KOPT-K1 (cell line): ENCODE measurements around the gene KRT3.

Experiments used
- H3K27ac ChIP-seq: fragments of 200-600 bp; sonication (generic); 2 replicates; pipeline ENCODE4 v1.5.1; 2016; ENCODE audit warnings: antibody characterized with exemption, mild to moderate bottlenecking, low read depth, low read length; ENCODE audit not compliant: poor library complexity, severe bottlenecking
- H3K36me3 ChIP-seq: fragments of 200-600 bp; sonication (generic); 2 replicates; pipeline ENCODE4 v1.5.1; 2017; ENCODE audit warnings: antibody characterized with exemption, mild to moderate bottlenecking, low read length, moderate library complexity; ENCODE audit not compliant: insufficient read depth
- H3K9me3 ChIP-seq: fragments of 200-600 bp; sonication (generic); 2 replicates; pipeline ENCODE4 v1.5.1; 2017; ENCODE audit warnings: antibody characterized with exemption, low read length, mild to moderate bottlenecking; ENCODE audit not compliant: insufficient read depth, poor library complexity, severe bottlenecking

KRT3 gene

DNA sequence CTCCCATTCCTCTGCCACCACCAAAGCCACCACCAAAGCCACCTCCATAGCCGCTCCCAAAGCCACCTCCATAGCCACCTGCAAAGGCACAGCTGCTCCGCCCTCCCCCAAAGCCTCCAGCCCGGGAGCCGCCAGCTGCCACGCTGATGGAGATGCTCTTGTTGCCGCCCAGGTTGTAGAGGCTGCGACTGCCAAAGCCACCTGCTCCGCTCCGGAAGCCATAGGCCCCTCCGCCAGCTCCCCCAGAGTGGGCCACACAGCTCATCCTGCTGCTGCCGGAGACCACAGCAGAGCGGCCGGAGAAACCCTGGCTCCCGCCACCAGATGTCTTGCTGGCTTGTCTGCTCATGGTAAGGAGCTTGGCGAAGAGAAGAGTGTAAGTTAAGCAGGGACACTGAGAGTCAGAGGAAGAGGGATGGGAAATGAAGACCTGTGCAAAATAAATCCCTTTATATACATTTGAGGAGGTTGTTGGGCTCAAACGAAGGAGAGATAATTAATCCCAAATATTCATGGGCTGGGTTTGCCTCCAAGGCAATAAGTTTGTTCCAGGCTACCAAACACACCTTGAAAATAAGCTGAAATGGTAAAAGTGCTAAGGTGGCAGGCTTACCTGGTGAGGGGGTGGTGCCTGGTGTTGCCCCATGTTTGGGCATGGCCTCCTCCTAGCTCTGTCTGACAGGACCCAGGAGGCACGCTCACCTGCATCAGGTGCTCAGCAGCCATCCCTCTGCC, at the start of gene KRT3:
TSS of gene KRT3 (minus strand) at position 424 of the 735 bp plus-strand sequence. CDS start at position 349, 75 bp downstream.
- H3K9me3 ChIP-seq: no peaks in the 10 kb centered on the region
- no peak within 1 kb of the TSS for H3K27ac ChIP-seq
- H3K36me3 ChIP-seq: no peaks in the 10 kb centered on the region

DNA sequence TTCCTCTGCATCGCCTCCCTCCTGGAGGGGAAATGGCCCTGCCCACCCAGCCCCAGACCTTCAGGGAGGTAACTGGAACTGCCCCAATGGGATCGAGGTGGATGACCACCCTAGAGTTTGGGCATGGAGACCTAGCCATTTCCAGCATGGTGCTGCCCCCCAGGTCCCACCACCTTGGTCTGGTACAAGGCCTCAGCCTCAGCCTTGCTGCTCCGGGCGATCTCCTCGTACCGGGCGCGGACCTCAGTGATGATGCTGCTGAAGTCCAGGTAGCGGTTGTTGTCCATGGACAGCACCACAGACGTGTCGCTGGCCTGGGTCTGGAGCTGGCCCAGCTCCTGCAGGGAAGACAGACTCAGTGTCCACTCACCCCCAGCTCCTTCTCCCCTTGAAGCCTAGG, 48.5 kb upstream of the KRT3 start:
- H3K27ac ChIP-seq: no peak overlapping the region
- no peaks in the 10 kb centered on the region for H3K36me3 ChIP-seq
- no peaks in the 10 kb centered on the region for H3K9me3 ChIP-seq

DNA sequence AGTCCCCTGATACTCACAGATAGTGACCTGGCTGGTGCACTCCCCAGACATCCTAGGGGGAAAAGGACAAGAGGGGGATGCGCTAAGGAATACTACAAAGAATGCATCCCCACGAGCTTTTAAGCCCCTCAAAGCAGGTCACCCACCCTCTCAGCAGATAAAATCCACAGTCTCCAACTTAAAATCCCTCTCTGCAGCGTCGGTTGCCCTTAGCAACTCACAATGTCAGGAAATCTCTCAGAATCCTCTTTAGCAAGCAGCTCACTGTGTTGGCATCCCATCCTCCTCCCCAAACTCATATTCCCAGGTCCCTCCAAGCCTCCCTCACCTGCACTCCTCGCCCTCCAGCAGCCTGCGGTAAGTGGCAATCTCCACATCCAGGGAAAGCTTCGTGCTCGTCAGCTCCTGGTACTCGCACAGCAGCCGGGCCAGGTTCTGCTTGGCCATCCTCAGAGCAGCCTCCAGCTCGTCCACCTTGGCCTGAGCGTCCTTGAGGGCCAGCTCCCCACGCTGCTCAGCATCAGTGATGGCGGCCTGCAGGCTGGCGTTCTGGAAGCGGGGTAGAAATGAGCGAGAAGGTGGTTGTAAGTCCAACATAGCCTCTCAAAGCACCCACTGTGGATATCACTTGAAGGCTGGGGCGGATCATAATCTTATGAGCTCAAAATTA, 43.7 kb upstream of the KRT3 start:
- no peaks in the 10 kb centered on the region for H3K36me3 ChIP-seq
- H3K9me3 ChIP-seq: no peaks in the 10 kb centered on the region
- no peak overlapping the region for H3K27ac ChIP-seq

DNA sequence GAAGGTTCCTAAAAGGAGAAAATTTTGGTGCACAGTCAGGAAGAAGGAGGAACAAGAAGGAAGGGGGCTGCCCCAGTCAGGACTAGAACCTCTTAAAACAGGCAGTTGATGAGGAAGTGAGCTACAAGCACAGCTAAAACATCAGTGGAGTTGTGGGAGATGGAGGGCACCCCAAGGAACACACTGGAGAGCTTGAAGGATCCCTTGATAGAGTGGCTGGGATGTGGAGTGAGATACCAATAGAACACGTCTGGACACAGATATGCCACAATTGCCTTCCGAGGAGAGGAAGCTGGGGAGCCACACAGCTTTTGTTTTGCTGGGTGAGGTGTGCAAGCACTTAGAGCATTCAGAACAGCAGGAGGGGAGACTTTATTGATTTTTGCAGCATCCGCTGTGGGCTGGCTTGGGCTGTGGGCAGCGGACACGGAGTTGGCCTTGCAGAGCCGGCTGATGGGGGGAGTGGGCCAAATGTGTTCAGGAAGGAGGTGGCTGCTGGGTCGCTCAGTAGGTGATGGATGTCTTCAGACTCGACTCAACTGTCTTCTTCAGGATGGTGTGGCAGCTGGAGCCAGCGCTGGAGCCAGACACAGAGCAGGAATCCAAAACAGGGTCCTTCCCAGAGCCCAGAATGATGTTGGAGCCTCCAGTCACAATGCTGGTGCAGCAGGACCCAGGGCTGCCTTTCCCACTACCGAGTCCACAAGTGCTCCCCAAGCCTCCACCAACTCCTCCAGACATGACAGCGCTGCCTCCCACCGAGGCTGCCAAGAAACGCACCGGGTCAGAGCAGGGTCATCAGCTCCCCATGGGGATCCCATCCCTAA, 42.9 kb upstream of the KRT3 start:
- no peak overlapping the region for H3K27ac ChIP-seq
- no peaks in the 10 kb centered on the region for H3K9me3 ChIP-seq
- H3K36me3 ChIP-seq: no peaks in the 10 kb centered on the region

DNA sequence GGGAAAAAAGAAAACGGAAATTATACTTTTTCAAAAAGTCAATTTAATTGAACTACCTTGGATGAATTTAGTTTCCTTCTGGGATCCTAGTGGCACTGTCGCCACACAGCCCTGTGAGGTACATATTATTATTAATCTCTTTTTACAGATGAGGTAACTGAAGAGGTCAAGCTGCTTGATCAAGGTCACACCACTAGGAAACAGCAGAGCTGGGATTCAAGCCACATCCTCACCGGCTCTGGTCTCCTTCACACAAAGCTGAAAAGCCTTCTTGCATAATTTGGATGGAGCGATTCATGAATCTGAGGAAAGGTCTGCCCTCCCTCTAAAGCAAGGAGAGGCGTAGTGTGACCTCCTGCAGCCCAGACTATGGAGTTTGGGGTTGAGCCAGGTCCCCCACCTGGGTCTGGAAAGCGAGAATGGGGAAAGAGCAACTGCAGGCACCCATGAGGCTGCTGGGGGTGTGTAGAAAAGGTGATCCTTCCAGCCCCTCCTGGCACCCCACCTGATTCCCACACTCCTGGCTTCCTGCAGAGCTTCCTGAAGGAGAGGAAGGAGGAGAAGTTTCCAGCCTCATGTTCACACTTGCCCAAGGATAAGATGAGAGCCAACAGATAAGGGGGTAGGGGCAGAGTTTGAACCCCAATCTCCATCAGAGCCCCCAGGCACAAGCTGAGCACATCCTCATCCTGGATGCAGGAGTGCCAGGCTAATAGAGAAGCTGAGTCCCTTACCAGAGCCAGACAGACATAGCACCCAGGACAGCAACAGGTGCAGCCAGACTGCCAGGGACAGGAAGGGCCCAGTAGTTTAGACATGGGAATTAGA, 42.1 kb upstream of the KRT3 start:
- Histone ChIP-seq H3K36me3 (no peaks in the 10 kb centered on the region), H3K9me3 (no peaks in the 10 kb centered on the region), H3K27ac (no peak overlapping the region)

DNA sequence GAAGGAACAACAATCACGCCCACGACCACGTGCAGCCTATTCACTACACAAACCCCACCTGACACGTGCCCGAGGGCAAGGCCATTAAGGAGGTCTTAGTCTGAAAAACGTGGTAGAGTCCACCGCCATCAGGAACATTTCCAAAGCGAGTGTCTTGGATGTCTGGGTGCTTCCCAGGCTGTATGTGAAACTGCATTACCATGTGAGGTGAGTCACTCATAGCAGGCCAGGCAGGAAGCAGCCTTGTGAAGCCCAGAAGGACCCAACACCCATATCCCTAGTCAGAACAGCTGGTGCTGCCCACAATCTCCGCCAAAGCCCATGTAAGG, 41.5 kb upstream of the KRT3 start:
- Histone ChIP-seq H3K9me3 (no peaks in the 10 kb centered on the region), H3K27ac (no peak overlapping the region), H3K36me3 (no peaks in the 10 kb centered on the region)

DNA sequence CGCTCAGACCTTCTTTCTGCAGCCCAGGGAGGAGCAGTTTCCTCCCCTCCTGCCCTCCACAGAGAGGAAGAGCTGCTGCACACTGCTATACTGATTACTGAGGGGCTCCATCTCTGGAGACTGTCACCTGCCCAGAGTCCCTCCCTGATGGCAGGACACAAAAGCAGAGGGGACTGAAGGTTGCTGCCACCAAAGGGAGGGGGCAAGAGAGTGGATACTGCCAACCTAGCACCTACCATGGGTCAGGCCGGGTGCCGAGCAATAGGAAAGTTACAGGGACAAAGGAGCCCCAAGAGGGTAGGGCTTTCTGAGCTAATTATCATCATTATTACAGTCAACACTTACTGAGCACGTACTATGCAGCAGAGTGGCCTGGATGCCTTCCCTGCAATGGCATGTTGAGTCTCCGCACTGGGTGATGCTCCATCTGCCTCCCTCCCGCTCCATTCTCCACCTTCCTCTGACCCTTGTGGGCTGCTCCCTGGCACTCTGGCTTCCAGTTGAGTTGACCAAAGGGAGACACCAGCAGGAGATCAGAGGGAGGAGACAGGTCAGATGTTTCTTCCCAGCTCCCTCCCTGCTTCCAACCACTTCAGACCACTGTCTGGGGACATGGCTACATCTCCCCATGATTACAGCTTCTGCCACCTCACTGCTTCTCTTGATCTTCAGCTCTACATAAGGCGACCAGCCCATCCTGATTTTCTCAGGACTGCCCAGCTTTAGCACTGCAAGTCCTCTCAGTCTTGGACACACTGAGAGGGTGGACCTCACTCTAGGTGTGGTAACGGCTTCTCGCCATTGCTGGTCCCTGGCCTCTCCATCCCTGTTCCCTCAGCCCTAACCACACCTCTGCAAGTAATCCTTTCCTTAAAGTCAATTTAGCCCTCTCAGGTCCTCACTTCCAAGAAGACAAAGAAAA, 40.8 kb upstream of the KRT3 start:
- Histone ChIP-seq H3K27ac (no peak overlapping the region), H3K36me3 (no peaks in the 10 kb centered on the region)

DNA sequence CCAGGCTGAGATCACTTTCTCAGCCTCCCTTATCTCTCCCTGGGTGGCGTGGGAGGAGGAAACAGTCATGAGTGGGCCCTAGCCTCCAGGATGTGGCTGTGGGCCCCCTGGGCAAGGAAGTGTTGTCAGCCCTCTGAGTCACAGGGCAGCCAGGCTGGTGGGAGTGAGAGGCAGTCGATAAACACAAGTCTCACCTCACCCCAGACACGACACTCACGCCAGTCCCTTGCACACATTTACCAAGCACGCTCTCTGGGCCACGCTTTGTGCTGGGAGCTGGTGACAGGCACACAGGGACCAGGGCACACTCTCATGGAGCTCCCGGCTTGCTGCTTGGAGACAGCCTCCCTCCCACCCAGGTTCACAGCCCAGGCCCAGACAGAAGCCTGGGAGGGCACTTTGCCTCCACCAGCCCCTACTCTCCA, 40.1 kb upstream of the KRT3 start:
- Histone ChIP-seq H3K9me3 (no peaks in the 10 kb centered on the region), H3K36me3 (no peaks in the 10 kb centered on the region), H3K27ac (no peak overlapping the region)

More for the DNA sequence above, 40.8 kb upstream of the KRT3 start:
- H3K9me3 ChIP-seq: no peaks in the 10 kb centered on the region

DNA sequence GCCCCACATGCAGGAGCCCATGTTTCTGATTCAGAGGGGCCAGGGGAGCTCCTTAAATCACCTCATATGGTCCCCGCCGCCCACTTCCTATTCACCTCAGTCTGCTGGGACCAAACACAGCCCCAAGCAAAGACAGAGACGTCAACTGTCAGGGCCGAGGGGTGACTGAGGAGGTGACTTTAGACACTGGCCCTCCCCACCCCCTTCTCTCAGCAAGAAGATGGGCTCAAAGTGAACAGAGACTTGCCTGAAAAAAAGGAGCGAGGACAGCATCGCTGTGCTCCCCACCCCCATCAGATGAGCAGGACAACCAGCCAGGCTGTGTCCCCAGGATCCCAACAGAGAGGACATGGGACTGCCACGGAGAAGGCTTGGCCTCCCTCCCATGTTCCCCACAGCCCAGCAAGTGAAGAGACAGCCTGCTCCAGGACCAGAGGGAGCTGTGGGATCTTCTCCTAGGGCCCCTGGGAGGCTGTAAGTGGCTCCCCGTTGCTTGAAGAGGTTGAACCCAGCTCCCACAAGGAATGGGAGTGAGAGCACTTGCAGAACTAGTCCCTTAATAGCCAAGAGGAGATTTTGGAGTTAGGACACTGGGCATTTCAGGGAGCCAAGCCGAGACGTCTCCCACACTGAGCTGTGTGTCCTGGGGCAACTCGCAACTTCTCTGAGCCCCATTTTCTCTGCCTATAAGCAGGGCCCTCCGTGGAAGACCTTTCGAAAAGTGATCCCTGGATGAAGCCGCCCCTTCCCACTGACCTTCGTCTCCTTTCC, 39.5 kb upstream of the KRT3 start:
- Histone ChIP-seq H3K36me3 (no peaks in the 10 kb centered on the region), H3K9me3 (no peaks in the 10 kb centered on the region), H3K27ac (no peak overlapping the region)

DNA sequence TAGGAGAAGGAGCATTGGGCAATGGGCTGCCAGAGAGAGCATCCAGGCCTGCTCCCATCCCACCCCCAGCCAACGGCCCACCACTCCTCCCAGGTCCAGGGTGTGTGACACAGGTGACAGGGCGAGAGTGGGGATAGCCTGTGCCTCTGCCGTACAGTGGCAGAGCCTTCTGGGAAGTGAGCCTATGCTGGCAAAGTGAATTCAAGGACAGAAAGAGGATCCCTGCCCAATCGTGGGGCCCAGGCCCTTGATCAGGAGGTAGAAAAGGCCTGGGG, 38.7 kb upstream of the KRT3 start:
- H3K36me3 ChIP-seq: no peaks in the 10 kb centered on the region
- no peak overlapping the region for H3K27ac ChIP-seq
- no peaks in the 10 kb centered on the region for H3K9me3 ChIP-seq

DNA sequence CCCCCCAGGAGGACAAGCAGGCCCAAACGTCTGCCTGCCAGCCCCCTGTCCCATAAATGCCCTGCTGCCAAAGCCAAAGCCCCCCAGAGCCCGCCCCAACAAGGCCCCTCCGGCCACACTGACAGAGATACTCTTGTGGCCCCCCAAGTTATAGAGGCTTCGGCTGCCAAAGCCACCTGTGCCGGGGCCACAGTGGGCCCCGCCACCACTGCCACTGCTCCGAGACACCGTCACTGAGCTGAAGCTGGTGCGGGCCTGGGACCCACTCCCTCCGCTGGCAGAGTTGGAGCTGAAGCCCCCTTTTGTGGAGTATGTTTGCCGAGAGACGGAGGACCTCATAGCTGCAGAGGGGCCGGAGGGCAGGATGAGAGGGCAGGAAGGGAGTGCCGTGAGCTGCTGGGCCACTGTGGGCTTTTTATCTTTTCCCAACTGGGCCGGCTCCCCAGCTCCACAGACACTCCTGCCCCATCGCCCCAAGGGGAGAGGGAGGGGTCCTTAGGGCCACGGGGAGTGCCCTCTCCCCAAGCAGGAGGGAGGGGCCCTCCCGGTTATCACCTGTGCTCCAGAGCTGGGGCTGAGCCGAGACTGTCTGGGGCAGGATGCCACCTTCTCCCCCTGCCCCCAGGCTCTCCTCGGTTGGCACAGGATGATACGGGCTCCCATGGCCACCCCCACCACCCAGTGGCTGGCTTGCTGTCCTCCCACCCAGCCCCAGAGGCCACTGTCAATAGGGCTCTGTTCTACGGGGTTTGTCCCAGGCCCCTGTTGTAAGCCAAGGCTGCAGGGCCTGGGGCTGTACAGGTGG, 38.2 kb upstream of the KRT3 start, which contains the start of gene KRT79:
TSS of gene KRT79 (minus strand) at position 390 of the 805 bp plus-strand sequence. CDS start at position 339, 51 bp downstream.
- Histone ChIP-seq H3K36me3 (no peaks in the 10 kb centered on the region), H3K27ac (no peak within 1 kb of the TSS), H3K9me3 (no peaks in the 10 kb centered on the region)

DNA sequence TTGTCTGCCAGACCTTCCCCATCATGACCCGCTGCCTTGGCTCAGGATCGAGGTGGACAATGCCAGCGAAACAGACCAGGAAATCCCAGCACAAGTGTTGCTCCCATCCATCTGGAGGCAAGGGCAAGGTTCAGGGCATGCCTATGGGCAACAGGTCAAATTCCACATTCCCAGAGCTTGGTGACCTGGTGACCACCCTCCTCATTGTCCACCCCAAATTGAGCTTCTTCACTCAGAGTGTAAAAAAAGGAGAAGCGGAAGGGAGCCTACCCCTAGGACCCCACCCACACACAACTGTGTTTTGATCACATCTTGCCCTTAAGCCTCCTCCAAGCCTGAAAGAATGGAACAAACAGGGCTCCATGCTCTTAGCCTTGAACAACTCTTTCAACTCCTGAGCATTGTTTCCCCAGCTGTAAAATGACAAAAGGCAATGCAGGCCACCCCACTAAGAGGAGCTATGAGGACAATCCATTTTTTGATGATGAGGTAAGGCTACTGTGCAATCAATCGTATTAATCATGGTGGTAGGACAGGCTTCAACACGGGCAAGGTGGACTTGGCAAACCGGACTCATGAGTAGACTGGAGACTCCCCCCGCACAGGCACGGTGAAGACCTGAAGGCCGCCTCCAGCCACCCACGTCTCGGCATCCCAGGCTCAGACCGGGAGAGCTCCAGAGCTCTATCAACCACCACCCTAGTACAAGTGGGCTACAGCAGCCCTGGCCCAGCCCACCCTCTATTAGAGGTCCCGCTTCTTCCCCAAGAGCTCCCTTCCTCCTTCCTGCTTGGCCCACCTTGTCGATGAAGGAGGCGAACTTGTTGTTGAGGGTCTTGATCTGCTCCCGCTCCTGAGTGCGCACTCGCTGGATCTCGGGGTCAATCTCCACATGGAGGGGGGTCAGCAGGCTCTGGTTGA, 37.3 kb upstream of the KRT3 start:
- Histone ChIP-seq H3K27ac (no peak overlapping the region), H3K9me3 (no peaks in the 10 kb centered on the region), H3K36me3 (no peaks in the 10 kb centered on the region)
